Esophagus squamous epithelium (tissue), 4 donors: ENCODE measurements around the gene TSHZ2.

Experiments used
- CTCF ChIP-seq, 6 experiments: fragments of 450-650 bp in 4 of 6; fragments of 200-600 bp in 2 of 6; sonication (generic) in 2 of 6; IDR thresholded peaks; one replicate each; pipeline ENCODE4 v1.5.1; 2016 to 2019; ENCODE audit warnings: antibody characterized with exemption in 6 of 6, mild to moderate bottlenecking in 4 of 6, moderate library complexity in 4 of 6
- POLR2A ChIP-seq, 4 donors: fragments of 450-650 bp; IDR thresholded peaks; one replicate each; pipeline ENCODE4 v1.6.1; 2017; ENCODE audit warnings: antibody characterized with exemption in 4 of 4, mild to moderate bottlenecking in 4 of 4, moderate library complexity in 3 of 4

GRCh38 chr20:53168491-53168890 is 196.3 kb downstream of the TSHZ2 start:
- TF ChIP-seq CTCF (IDR thresholded peaks at IDR 0.05) (no peak), POLR2A (IDR thresholded peaks at IDR 0.05) (no peak)
